ENCODE measurements around the gene ANKH. TPM values are rescaled to one million over a fixed set of nuclear protein-coding genes. Genes with fewer than 3 reads are reported as not detected.

Gene ANKH
- total RNA-seq, 1 donor from 2014 or later = 233 TPM

DNA sequence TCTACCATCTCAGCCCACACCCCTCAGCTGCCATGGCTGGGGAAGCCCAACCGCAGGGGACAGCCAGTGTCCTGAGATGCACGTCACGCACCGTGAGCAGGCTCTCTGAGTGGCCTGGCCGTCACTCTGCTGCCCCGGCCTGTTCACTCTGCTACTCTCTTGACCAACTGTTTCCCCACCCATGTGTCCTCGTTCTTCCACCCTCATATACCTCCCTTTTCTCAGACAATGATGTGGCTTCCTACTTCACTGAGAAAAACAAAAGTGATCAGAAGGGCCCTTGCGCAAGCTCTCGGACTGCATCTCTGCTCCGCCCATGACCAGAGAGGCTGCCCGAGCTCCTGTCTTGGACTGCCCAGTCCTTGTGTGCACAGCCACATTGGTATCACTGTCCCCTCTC lies 159.4 kb downstream of the ANKH start:
- no peak for DNase-seq (ENCODE audit: low spot score)
- intact Hi-C loops (cut with DNase I) = no loop called here

GRCh38 chr5:14710313-14710994 lies 161.1 kb downstream of the ANKH start:
- intact Hi-C loops (cut with DNase I) = no loop called here
- DNase-seq (ENCODE audit: low spot score) = no peak

DNA sequence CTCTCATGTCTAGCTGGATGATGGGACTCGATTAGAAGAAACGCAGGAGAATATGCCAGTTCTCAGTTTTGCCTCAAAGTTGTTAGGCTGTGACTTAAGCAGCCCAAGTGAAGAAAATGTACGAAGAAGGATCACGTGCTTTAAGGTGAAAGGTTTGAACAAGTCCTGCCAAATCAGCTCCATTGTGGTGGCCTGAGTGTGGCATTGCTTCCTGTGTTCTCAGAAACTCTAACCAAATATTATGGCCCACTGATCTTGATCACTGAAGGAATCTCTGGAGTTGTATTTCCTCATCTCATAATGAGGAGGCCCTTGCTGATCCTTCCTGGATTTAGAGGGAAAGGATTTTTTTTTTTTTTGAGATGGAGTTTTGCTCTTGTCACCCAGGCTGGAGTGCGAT lies 163.0 kb downstream of the ANKH start:
- DNase-seq (ENCODE audit: low spot score) = no peak
- intact Hi-C loops (cut with DNase I) = no loop called here

GRCh38 chr5:14707811-14708390 lies 163.7 kb downstream of the ANKH start:
- no peak for DNase-seq (ENCODE audit: low spot score)
- intact Hi-C loops (cut with DNase I) = no loop called here

GRCh38 chr5:14706615-14707021 lies 165.0 kb downstream of the ANKH start:
- intact Hi-C loops (cut with DNase I) = no loop called here
- DNase-seq (ENCODE audit: low spot score) = no peak

- DNase-seq (ENCODE audit: low spot score) = no peak
- intact Hi-C loops (cut with DNase I) = no loop called here
These were observed 166.0 kb downstream of the ANKH start for GRCh38 chr5:14705556-14705955.

DNA sequence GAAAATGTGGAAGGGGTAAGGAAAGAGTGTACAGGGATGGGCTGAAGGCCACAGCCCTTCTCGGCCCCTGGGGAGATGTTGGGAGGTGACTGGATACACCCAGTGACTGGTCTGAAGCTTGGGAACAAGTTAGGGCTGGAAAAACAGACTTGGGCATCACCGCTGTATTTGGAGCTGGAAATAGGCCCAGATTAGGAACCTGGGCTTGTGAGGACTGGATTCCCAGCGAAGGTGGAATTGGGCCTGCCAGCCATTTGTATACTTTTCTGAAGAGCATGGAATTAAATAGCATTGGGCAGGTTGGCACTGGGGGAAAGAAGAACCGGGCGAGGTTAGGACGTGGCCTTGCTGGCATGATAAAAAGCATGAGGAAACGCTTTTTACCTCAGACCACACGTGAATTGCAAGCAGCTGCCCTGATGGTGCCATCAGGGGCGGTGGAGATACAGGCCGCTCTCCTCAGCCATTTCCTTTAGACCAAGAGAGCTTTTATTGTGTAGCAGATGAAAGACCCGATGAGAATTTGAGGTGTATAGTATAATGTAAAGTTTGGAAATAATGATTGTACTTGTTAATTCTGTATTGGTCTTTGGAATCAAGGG lies 169.2 kb downstream of the ANKH start:
- no peak for DNase-seq (ENCODE audit: low spot score)
- intact Hi-C loops (cut with DNase I) = no loop called here

GRCh38 chr5:14701556-14701955 lies 170.0 kb downstream of the ANKH start:
- no peak for DNase-seq (ENCODE audit: low spot score)
- intact Hi-C loops (cut with DNase I) = no loop called here

DNA sequence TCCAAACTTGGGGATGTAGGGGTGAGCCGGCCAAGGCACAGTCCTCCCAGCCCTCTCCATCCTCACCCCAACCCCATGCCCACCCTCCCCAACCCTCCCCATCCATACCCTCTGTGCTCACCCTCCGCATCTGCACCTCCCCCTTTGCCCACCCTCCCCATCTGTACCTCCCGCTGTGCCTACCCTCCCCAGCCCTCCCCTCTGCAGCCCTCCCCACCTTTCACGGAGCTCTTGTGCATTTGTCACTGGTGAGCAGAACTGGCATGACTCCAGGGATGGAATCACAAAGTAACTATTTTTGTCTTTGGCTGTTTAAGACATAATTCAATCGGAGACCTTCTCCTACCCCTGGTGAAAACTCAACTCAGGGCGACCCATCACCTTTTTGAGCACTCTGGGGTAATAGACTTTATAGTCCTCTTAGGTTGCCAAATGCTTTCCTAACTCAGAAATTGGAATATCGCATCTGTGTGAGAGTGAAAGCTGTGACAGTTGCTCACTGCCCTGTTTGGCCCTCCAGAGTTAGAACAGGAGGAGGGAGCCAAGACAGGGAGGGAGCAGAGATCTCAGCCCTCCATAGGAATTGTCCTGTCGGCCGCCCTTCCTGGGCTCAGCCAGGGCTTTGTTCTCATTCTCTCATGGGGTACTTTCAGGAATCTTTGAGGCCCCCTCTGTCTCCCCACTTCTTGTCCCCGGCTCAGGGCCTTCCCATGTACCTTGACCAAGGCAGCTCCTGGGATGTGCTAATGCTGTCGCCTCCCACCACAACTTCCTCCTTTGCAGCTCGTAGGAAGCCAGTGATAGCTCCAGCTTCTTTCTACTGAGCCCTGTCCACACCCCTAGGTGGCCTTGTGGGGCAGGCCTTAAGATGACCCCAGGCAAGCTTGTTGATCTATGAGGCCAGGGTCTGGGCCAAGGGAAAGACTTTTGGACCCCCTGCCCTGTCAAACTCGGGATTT lies 170.8 kb downstream of the ANKH start:
- DNase-seq (ENCODE audit: low spot score) = no peak
- intact Hi-C loops (cut with DNase I) = no loop called here

DNA sequence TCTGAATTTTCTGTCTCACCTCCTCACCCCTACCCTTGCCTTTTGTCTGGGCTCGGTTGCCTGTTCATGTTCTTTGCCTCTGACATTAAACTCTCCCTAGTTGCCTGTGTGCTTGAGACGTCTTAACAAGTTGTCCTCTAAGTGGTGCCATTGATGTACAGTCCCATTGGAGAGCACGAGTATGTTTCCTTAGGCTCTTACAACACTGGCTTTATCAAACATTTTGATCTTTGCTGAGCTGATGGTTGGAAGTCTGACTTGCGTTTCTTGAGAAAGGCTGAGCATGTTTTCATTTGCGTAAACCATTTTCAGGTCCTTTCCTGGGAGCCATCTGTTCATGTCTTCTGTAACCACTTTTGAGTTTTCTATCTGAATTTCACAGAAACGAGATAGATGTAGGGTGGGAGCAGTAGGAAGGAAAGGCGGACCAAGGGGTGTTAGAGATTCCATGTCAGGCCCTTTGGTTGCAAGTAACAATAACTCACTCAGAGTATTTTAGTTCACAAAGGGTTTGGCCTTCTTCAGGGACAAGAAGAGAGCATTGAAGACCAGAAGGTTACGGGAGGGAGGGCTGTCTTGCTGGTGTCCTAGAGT lies 171.7 kb downstream of the ANKH start:
- DNase-seq (ENCODE audit: low spot score) = no peak
- intact Hi-C loops (cut with DNase I) = no loop called here

GRCh38 chr5:14699159-14699558 lies 172.4 kb downstream of the ANKH start:
- DNase-seq (ENCODE audit: low spot score) = no peak
- intact Hi-C loops (cut with DNase I) = no loop called here

GRCh38 chr5:14698495-14698894 lies 173.1 kb downstream of the ANKH start:
- intact Hi-C loops (cut with DNase I) = no loop called here

DNA sequence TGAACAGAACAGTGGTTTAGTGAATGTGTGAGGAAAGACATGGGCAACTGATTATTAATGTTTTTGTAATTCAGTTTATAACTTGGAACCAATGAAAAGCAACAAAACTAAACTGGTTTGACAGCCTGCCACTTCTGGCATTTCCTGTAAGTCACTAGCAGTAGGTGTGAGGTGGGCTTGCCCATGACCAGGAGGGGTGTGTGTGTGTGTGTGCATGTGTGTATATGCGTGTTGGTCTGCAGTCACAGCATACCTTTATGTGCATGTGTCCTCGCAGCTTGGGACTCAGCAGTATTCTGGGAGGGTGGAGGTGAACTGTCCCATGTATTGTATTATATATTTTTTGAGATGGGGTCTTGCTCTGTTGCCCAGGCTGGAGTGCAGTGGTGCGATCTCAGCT lies 174.7 kb downstream of the ANKH start:
- intact Hi-C loops (cut with DNase I) = no loop called here

More at GRCh38 chr5:14698495-14698894, 173.1 kb downstream of the ANKH start:
- no peak for DNase-seq (ENCODE audit: low spot score)

DNA sequence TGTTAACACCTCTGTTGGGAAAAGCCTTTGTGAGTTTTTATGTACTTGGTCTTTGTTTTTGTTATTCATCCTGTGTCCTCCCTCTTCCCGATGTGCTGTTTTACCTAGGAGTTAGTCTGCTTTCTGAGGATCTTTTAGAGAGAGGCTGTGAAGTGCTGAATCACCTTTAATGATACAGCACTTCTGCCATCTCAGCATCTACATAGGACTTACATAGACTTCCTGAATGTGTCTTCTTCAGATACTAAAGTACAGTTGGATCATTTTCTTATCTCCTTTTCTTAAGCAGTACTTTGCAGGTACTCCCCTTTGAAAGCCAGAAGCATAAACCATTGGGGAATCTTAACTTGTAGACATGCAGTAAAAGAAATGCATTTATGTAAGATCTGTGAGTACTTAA lies 175.5 kb downstream of the ANKH start:
- no peak for DNase-seq (ENCODE audit: low spot score)
- intact Hi-C loops (cut with DNase I) = no loop called here

More for the DNA sequence above, 174.7 kb downstream of the ANKH start:
- DNase-seq (ENCODE audit: low spot score) = no peak

DNA sequence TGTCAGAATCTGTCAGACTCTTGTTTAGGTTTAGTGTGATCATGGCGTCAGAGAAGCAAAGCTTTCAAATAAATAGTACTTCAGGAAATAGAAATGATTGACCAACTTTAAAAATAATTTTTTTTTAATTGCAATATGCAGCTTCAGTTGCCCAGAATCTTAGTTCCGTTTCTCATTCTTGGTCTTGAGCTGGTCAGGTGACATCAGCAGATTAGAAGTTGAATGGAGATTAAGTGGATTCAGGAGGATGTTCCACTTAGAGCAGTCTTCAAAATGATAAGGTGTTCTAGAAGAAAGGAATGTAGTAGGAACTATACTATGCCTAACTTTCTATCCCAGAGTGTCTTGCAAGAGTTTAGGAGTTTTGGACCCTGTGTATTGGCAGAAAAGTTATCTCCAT lies 176.4 kb downstream of the ANKH start:
- intact Hi-C loops (cut with DNase I) = no loop called here
- no peak for DNase-seq (ENCODE audit: low spot score)

GRCh38 chr5:14693070-14693469 lies 178.5 kb downstream of the ANKH start:
- intact Hi-C loops (cut with DNase I) = no loop called here
- no peak for DNase-seq (ENCODE audit: low spot score)

GRCh38 chr5:14687023-14687665 lies 184.4 kb downstream of the ANKH start:
- intact Hi-C loops (cut with DNase I) = loop anchor here (2.0 kb wide), 1 partner anchor 316 kb away; no protein-coding TSS in a partner anchor
- no peak for DNase-seq (ENCODE audit: low spot score)

GRCh38 chr5:14686517-14686916 lies 185.1 kb downstream of the ANKH start:
- DNase-seq (ENCODE audit: low spot score) = no peak
- intact Hi-C loops (cut with DNase I) = loop anchor here (2.0 kb wide), 1 partner anchor 316 kb away; no protein-coding TSS in a partner anchor

DNA sequence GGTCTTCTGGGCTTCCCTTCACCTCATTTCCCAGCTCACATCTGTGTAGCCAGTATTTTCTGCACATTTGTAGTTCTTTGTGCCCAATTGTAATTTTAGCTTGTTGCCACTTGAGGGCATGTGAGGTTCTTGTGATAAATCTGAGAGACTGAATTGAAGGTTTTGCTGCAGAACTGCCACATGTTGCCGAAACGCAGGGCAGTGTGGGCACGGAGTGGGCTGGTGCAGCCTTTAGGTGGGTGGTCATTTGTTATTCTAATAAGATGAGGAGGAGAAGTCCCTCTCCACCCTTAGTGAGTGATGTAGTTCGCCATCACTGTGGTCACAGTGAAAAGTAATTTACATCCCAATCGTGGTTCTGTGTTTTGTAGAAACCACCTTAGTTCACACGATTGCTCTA lies 185.8 kb downstream of the ANKH start:
- DNase-seq (ENCODE audit: low spot score) = no peak
- intact Hi-C loops (cut with DNase I) = loop anchor here (2.0 kb wide), 1 partner anchor 317 kb away; no protein-coding TSS in a partner anchor
